GM12892 (cell line): ENCODE measurements around the gene ZNF48.

ENCODE experiments used
- POLR2A ChIP-seq: IDR thresholded peaks from 2 replicates; pipeline ENCODE4 v1.6.1; 2011; ENCODE audit warnings: low read depth, low read length, control low read depth
- TAF1 ChIP-seq: IDR thresholded peaks from 2 replicates; pipeline ENCODE4 v1.6.1; 2011; ENCODE audit warnings: low read depth, mild to moderate bottlenecking, control low read depth, low read length, borderline replicate concordance

DNA sequence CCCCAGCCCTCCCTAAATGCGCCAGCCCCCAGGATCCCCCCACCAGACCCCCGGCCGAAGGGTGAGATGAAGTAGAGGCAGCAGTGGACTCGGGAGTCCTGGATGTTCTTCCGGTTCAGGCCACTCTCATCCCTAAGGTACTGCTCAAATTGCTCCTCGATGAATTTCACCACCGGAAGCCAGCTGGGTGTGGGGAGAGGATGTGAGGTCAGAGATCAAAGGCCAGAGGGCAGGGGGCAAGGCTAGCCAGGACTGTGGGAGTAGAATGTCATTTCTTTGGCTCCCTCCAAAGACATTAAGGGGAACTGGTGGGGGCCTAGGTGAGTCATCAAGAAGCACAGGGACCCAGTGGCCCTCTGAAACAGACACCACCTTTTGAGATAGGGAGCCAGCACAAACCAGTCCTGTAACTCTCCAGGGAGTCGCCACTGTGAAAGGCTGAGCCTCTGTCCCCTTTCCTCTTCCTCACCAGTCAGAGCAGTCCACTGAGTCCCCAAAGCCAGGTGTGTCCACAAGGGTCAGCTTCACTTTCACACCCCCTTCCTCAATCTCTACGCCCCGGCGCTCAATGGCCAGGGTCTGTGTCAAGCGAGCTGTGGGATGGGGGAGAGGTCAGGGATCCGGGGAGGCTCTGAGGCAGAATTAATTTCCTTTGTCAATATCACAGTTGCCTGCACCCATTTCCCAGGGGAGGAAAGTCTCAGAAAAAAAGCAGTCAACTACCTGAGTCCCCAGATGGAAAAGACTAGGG lies 13.8 kb upstream of the ZNF48 start:
- TF ChIP-seq POLR2A, result no peak
- no peak for TF ChIP-seq TAF1
